NCI-H345 treated with DMSO at 0.1 percent for 48 hours (cell line): Measurements from ENCODE around the gene BUB1.
"Not testable (repeated sequence)": the region's sequence is repeated elsewhere in the genome, so short reads cannot be mapped to it uniquely, and the experiment has no call there.

Source experiments
- DNase-seq: peaks from one replicate; lab custom pipeline; 2025; ENCODE audit not compliant: unreplicated experiment; lab: John Stamatoyannopoulos, UW

The BUB1 gene

GRCh38 chr2:110691612-110692258 lies 13.9 kb upstream of the BUB1 start:
- no peak for DNase-seq

- no peak for DNase-seq
Measured at GRCh38 chr2:110690083-110690965, 12.5 kb upstream of the BUB1 start.

- no peak for DNase-seq
Measured at GRCh38 chr2:110688594-110689091, 10.8 kb upstream of the BUB1 start.

GRCh38 chr2:110687775-110688484 lies 10.1 kb upstream of the BUB1 start:
- DNase-seq: not testable (repeated sequence)

GRCh38 chr2:110682872-110683271 lies 5.0 kb upstream of the BUB1 start:
- no peak for DNase-seq

- no peak for DNase-seq
Measured at GRCh38 chr2:110682267-110682666, 4.4 kb upstream of the BUB1 start.

GRCh38 chr2:110680709-110681108 lies 2.8 kb upstream of the BUB1 start:
- no peak for DNase-seq

- DNase-seq: no peak
Measured at GRCh38 chr2:110679865-110680264, 2.0 kb upstream of the BUB1 start.

GRCh38 chr2:110679337-110679707 lies 1.5 kb upstream of the BUB1 start:
- DNase-seq: no peak

- DNase-seq: no peak
Measured at GRCh38 chr2:110678457-110679336, 834 bp upstream of the BUB1 start.

GRCh38 chr2:110677080-110677479 lies 783 bp downstream of the BUB1 start:
- DNase-seq: no peak

- DNase-seq: no peak
Measured at GRCh38 chr2:110675679-110676078, 2.2 kb downstream of the BUB1 start.

- DNase-seq: no peak
Measured at GRCh38 chr2:110674620-110675555, 3.0 kb downstream of the BUB1 start.

GRCh38 chr2:110673201-110673600 lies 4.7 kb downstream of the BUB1 start:
- DNase-seq: no peak

GRCh38 chr2:110670826-110671225 lies 7.0 kb downstream of the BUB1 start:
- DNase-seq: no peak

- no peak for DNase-seq
Measured at GRCh38 chr2:110669079-110669478, 8.8 kb downstream of the BUB1 start.

- no peak for DNase-seq
Measured at GRCh38 chr2:110667071-110667470, 10.8 kb downstream of the BUB1 start.

GRCh38 chr2:110664135-110664534 lies 13.7 kb downstream of the BUB1 start:
- no peak for DNase-seq

- DNase-seq: no peak
Measured at GRCh38 chr2:110662560-110662959, 15.3 kb downstream of the BUB1 start.

- no peak for DNase-seq
Measured at GRCh38 chr2:110660558-110660957, 17.3 kb downstream of the BUB1 start.
